ENCODE results near the gene TXN.

TXN gene

DNA sequence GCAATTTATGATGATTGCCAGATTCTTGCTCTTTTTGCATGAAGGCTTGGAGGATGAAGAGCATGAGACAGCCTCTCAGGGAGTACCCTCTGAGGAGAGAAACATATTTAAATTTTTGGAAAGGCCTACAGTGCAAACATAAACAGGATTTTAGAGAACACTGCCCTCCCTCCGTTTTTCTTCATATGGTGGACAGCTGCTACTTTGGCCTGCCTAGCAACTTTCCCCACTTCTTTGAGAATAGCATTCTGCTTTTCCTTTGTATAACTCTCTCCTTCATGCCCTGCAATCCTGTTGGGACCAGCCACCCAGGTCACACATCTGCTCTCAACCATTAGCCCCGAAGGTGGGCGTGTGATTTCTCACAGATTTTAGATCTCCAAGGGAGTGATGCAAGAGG is 20.5 kb upstream of the TXN start:
- no peaks in the 10 kb centered on the region for H4K20me1 ChIP-seq (ENCODE audit: insufficient read depth, low read length)
- no peaks in the 10 kb centered on the region for H3K79me2 ChIP-seq (ENCODE audit: insufficient read depth, low read length)
- H3K36me3 ChIP-seq (ENCODE audit: insufficient read depth, low read length), result no peaks in the 10 kb centered on the region
- H3K9ac ChIP-seq (ENCODE audit: low read length), result no peak overlapping the region
- no peak overlapping the region for H3K27ac ChIP-seq (ENCODE audit: low read depth, low read length, poor library complexity, severe bottlenecking)
- H3K27me3 ChIP-seq (ENCODE audit: insufficient read depth, low read length), result peaks cover 5% of the 10 kb centered on the region; the same call in 1 of the 2 replicates
- H3K9me3 ChIP-seq (ENCODE audit: low read length), result no peaks in the 10 kb centered on the region
- no peak overlapping the region for H3K4me2 ChIP-seq (ENCODE audit: low read length)
- H3F3A ChIP-seq (ENCODE audit: insufficient read depth, low read length), result no peaks in the 10 kb centered on the region
- H3K4me1 ChIP-seq (ENCODE audit: insufficient read depth, low read length, severe bottlenecking), result no peaks in the 10 kb centered on the region
- H3K9me2 ChIP-seq (ENCODE audit: low read depth, low read length), result no peaks in the 10 kb centered on the region
- no peak overlapping the region for H2AFZ ChIP-seq (ENCODE audit: low read length)
- TF ChIP-seq EZH2 (IDR thresholded peaks at IDR 0.05; ENCODE audit: borderline replicate concordance, low read length) (no peak), CTCF (IDR thresholded peaks at IDR 0.05; ENCODE audit: low read length) (no peak)
- no peak overlapping the region for H3K4me3 ChIP-seq (ENCODE audit: low read depth, low read length, poor library complexity, severe bottlenecking)

DNA sequence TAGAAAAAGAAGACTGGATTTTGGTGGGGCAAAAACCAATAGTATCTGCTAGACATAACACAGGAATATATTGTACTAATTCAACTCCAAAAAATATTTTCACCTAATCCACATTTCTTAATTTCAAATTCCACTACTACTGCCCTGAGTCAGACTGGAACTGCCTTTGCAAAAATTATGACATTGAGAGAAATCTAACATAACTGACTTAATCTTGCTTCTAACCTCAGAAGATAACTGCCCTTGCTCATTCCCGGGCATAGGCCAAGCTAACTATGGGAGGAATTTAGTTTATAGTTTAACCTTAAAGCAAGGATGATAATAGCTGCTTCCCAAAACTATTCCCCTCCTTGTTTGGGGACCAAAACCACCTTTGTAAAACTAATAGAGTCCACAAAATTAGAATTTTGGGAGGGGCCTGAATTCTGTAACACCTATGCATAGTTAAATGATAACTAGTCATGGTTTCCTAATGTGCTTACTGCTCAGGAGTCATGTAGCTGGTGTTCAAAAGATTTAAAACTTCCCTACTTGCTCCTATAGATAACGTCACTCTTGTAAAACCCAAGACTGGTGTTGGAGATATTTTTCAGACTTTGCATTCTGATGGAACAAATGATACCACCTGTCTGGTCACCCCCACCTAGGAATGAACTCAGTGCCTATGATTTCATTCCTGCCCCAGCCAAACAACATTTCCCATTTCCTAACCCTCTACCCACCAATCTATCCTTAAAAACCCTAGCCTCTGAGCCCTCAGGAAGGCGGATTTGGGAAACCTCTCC is 14.1 kb upstream of the TXN start:
- TF ChIP-seq CTCF (IDR thresholded peaks at IDR 0.05; ENCODE audit: low read length) (no peak), EZH2 (IDR thresholded peaks at IDR 0.05; ENCODE audit: borderline replicate concordance, low read length) (no peak)
- Histone ChIP-seq H3K36me3 (ENCODE audit: insufficient read depth, low read length) (no peaks in the 10 kb centered on the region), H4K20me1 (ENCODE audit: insufficient read depth, low read length) (no peaks in the 10 kb centered on the region), H2AFZ (ENCODE audit: low read length) (no peak overlapping the region), H3K9me3 (ENCODE audit: low read length) (no peaks in the 10 kb centered on the region), H3K9ac (ENCODE audit: low read length) (no peak overlapping the region), H3K4me3 (ENCODE audit: low read depth, low read length, poor library complexity, severe bottlenecking) (no peak overlapping the region), H3K27me3 (ENCODE audit: insufficient read depth, low read length) (no peaks in the 10 kb centered on the region), H3F3A (ENCODE audit: insufficient read depth, low read length) (no peaks in the 10 kb centered on the region), H3K9me2 (ENCODE audit: low read depth, low read length) (no peaks in the 10 kb centered on the region), H3K4me1 (ENCODE audit: insufficient read depth, low read length, severe bottlenecking) (no peaks in the 10 kb centered on the region), H3K27ac (ENCODE audit: low read depth, low read length, poor library complexity, severe bottlenecking) (no peak overlapping the region), H3K4me2 (ENCODE audit: low read length) (no peak overlapping the region), H3K79me2 (ENCODE audit: insufficient read depth, low read length) (no peaks in the 10 kb centered on the region)

GRCh38 chr9:110266795-110267194 is 10.5 kb upstream of the TXN start:
- H4K20me1 ChIP-seq (ENCODE audit: insufficient read depth, low read length), result no peaks in the 10 kb centered on the region
- H3K4me1 ChIP-seq (ENCODE audit: insufficient read depth, low read length, severe bottlenecking), result no peaks in the 10 kb centered on the region
- no peak overlapping the region for H3K27ac ChIP-seq (ENCODE audit: low read depth, low read length, poor library complexity, severe bottlenecking)
- no peak overlapping the region for H2AFZ ChIP-seq (ENCODE audit: low read length)
- no peak for TF ChIP-seq CTCF (IDR thresholded peaks at IDR 0.05; ENCODE audit: low read length)
- no peak for TF ChIP-seq EZH2 (IDR thresholded peaks at IDR 0.05; ENCODE audit: borderline replicate concordance, low read length)
- H3K9me3 ChIP-seq (ENCODE audit: low read length), result no peaks in the 10 kb centered on the region
- no peak overlapping the region for H3K9ac ChIP-seq (ENCODE audit: low read length)
- no peaks in the 10 kb centered on the region for H3K79me2 ChIP-seq (ENCODE audit: insufficient read depth, low read length)
- no peaks in the 10 kb centered on the region for H3K27me3 ChIP-seq (ENCODE audit: insufficient read depth, low read length)
- no peaks in the 10 kb centered on the region for H3F3A ChIP-seq (ENCODE audit: insufficient read depth, low read length)
- no peaks in the 10 kb centered on the region for H3K36me3 ChIP-seq (ENCODE audit: insufficient read depth, low read length)
- no peak overlapping the region for H3K4me3 ChIP-seq (ENCODE audit: low read depth, low read length, poor library complexity, severe bottlenecking)
- H3K4me2 ChIP-seq (ENCODE audit: low read length), result no peak overlapping the region
- H3K9me2 ChIP-seq (ENCODE audit: low read depth, low read length), result no peaks in the 10 kb centered on the region
